D721Med (cell line): ENCODE results near the gene TMEM127.

ENCODE experiments used
- DNase-seq: peaks from one replicate; pipeline ENCODE4 v3.0.0; 2011; ENCODE audit warnings: low spot score; ENCODE audit not compliant: insufficient read length
- FAIRE-seq: peaks from 2 replicates; lab custom pipeline; 2011; peaks lifted over from hg19 to GRCh38; lab: Jason Lieb, UNC
- TF ChIP-seq, protein P1 (sequence below): IDR thresholded peaks from 2 replicates; pipeline ENCODE4 v1.5.1; 2012; ENCODE audit warnings: mild to moderate bottlenecking, control low read depth; ENCODE audit not compliant: insufficient read depth; ENCODE audit errors: missing control alignments

The TMEM127 gene

DNA sequence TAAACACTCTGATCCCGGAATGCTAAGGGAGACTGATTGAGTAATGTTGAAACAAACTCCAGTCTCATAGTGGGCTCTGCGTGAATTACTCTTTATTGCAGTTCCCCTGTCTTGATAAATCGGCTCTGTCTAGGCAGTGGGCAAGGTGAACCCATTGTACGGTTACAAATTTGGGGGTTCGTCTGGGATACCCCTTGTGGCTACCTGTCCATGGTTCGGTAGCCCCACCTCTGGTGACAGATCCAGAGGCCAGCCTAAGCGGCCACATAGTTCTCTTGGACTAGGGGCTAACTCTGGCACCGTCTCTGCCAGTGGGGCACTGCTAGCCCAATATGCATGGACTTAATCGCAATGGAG, 56.1 kb downstream of the TMEM127 start:
- TF ChIP-seq, protein P1, sequence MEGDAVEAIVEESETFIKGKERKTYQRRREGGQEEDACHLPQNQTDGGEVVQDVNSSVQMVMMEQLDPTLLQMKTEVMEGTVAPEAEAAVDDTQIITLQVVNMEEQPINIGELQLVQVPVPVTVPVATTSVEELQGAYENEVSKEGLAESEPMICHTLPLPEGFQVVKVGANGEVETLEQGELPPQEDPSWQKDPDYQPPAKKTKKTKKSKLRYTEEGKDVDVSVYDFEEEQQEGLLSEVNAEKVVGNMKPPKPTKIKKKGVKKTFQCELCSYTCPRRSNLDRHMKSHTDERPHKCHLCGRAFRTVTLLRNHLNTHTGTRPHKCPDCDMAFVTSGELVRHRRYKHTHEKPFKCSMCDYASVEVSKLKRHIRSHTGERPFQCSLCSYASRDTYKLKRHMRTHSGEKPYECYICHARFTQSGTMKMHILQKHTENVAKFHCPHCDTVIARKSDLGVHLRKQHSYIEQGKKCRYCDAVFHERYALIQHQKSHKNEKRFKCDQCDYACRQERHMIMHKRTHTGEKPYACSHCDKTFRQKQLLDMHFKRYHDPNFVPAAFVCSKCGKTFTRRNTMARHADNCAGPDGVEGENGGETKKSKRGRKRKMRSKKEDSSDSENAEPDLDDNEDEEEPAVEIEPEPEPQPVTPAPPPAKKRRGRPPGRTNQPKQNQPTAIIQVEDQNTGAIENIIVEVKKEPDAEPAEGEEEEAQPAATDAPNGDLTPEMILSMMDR = no peak
- no peak for FAIRE-seq
- DNase-seq = no peak

DNA sequence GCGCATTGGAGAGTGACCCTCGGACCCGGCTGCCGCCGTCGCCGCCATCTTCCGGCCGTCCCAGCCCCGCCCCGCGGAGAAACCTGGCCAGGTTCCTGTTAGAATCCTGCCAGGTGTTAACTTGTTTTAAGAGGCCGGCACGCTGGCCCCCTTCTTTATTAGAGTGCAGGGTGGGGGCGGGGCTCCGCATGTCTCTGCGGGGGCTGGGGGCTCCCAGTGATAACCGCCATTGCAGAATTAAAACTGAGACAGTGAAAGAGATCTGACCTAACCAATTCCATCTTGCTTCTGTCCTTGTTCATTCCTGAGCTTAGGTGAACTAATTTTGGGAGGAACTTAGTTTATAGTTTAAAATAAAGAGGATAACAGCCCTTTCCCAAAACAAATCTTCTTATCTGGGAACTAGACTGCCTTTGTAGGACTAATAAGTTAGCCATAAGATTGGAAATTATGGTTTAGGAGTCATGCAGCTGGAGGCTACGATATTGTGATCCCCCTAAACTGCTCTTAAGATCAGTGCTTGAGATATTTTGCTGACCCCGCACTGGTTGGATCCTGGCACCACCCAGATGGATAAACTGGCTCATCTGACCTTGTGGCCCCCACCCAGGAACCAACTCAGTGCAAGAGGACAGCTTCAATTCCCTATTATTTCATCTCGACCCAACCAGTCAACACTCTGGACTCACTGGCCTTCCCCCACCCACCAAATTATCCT, 56.6 kb downstream of the TMEM127 start:
- TF ChIP-seq, protein P1 = no peak
- FAIRE-seq (no peak), DNase-seq (no peak)

DNA sequence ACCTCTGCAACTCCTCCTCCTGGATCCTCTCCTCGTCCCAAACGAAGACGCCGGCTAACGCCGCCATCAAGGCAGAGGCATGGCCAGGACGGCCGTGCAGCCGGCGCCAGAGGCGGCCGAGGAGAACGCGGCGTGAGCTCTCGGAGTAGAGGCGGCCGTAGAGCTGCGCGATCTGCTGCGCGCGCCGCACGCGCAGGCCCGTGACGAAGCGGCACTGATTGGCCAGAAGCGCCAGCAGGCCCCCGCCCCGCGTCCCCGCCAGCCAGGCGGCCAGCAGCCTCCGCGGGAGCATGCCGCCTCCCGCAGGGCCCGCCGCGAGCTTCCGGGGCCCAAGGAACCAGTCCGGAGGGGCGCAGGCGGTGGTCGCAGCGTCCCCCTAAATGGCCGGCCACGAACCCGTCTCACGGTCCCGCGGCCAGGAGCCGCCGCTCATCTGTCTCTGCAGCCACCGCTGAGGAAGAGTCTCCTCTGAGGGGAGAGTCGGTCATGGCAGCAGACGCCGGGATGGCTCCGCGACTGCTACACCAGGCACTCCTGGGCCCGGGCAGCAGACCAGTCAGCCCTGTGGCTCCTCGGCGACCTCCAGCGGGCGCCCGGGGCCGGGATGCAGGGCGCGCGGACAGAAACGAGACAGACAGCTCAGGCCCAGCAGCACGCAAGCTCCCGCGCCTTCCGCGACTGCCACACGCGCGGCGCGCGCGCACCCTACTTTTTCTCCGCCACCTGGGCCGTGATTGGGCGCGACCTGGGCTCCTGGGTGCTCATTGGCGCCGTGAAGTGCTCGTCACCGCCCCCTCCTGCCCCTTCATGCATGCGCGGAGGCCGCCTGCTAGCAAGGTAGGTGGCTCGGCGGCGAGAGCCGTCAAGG, 57.4 kb downstream of the TMEM127 start, which contains the start of gene STARD7:
STARD7 (minus strand) TSS at position 685 of the 868 bp plus-strand sequence; CDS start at position 292, 393 bp downstream.
- FAIRE-seq (no peak), DNase-seq (peak; percentile 87)
- TF ChIP-seq, protein P1 = peak; percentile 9

DNA sequence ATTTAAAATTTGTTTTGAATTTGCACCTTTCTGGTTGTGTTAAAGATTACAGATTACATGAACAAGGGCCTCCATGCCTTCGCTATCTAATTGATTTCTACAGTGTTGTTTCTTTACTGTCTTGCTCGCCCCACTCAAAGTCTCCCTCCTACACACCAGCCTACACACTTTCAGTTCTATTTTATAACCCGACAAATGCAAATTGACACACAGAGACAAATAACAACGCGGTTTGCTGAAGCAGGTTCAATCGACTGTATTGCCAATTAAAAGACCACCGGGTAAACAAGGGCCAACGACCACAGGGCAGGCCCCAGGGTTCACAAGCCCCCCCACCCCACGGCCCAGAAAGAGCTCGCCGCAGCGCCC, 58.0 kb downstream of the TMEM127 start:
- DNase-seq (no peak), FAIRE-seq (no peak)
- TF ChIP-seq, protein P1 = no peak

DNA sequence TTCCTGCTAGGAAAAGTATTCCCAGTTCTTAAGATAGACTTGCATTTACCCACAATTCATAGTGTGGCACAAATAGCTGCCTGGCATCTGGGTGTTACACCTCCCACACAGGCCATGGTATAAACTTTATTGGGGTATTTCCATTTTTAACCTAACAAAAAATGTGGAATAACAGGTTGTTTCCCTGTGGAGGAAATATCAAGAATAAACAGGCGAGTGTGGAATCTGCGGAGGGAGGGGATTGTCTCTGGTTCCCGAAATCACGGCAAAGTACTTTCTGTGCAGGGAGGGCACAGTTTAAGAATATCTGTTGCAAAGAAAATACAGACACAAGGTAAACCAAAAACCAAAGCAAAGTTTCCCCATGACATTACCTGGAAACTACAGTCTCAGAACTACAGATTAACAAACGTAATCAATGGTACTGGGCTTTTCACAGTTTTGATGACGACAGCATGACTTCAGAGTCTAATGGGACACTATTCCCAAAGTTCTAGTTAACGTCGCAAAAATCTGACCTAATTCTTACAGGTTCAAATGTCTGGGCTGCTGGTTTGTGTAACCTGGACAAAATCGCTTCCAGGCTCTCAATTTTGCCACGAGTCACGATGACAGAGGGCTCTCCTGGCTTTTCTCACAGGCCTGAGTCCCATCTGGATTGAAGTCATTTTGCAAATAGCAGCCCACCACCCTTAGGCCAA, 58.6 kb downstream of the TMEM127 start:
- TF ChIP-seq, protein P1 = no peak
- FAIRE-seq (no peak), DNase-seq (no peak)

DNA sequence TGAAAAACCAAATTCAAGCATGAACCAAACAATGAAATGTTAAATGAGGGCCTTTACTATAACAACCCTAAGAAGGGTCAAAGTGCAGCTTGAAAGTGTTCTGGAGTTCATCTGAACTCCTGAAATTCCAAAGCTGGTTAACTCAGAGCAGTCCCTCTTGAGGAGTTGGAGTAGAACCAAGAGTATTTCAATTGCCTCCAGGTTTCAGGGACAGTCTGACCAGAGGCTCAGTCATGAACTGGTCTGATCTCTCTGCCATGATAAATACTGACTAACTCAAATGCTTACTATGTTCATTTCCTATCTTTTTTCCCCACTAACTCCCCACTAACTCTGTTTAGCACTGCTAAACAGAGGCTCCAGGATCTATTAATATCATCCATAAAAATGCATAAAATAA, 59.9 kb downstream of the TMEM127 start:
- TF ChIP-seq, protein P1 = no peak
- DNase-seq = no peak
- FAIRE-seq = no peak
